Testis (tissue), 3 donors: ENCODE measurements around the gene DLGAP4. TPM values are rescaled to one million over a fixed set of nuclear protein-coding genes. Genes with fewer than 3 reads are reported as not detected.
A peak's percentile ranks its signal among the peaks of the same experiment; 100 is the strongest.

Source experiments
- DNase-seq: peaks from one replicate; pipeline ENCODE4 v3.0.0-alpha.2; 2019
- H3K27ac ChIP-seq, 2 donors: fragments of 200-600 bp; sonication (generic); one replicate each; pipeline ENCODE4 v1.5.1; 2019
- H3K27me3 ChIP-seq: fragments of 200-600 bp; sonication (generic); one replicate; pipeline ENCODE4 v1.5.1; 2019
- H3K36me3 ChIP-seq: fragments of 200-600 bp; sonication (generic); one replicate; pipeline ENCODE4 v1.5.1; 2017; ENCODE audit warnings: low read depth; ENCODE audit errors: missing control alignments
- H3K4me1 ChIP-seq: fragments of 200-600 bp; sonication (generic); one replicate; pipeline ENCODE4 v1.5.1; 2019
- H3K4me3 ChIP-seq, 2 donors: fragments of 200-600 bp; sonication (generic); one replicate each; pipeline ENCODE4 v1.5.1; 2017 to 2019
- H3K9me3 ChIP-seq: fragments of 200-600 bp; sonication (generic); one replicate; pipeline ENCODE4 v1.5.1; 2017
- POLR2A ChIP-seq: fragments of 450-650 bp; IDR thresholded peaks from one replicate; pipeline ENCODE4 v1.6.1; 2017; ENCODE audit warnings: antibody characterized with exemption, mild to moderate bottlenecking, moderate library complexity
- WGBS, 2 donors: methylation state at CpG; one replicate each; pipeline ENCODE4 v1.1.5; 2018; 5-methylcytosine and 5-hydroxymethylcytosine counted together
- intact Hi-C: fragments of 100-400 bp; cut with DNase I; formaldehyde crosslinking; loops from one replicate; pipeline ENCODE4 v1.15.1; 2023; ENCODE audit warnings: low total_unique reads
- polyA plus RNA-seq: library from polyadenylated mRNA; stranded (reverse); fragments of 350-450 nt; fragmentation: Illumina TruSeq; extraction: RNeasy Lipid Tissue Mini Kit (QIAGEN cat#74804); gene quantifications from one replicate; pipeline ENCODE4 v1.2.3, GENCODE V29; 2014; ENCODE audit warnings: low read depth, low replicate concordance; ENCODE audit not compliant: insufficient read depth
- total RNA-seq, 2 donors: library from RNA; depleted of rRNA; stranded (reverse); fragments of >200 nt; gene quantifications; one replicate each; pipeline ENCODE4 v1.2.3, GENCODE V29; 2016
- TF ChIP-seq, protein P1 (sequence below), 3 experiments: fragments of 450-650 bp in 2 of 3; fragments of 200-600 bp in 1 of 3; sonication (generic) in 1 of 3; IDR thresholded peaks; one replicate each; pipeline ENCODE4 v1.5.1; 2016 to 2019; ENCODE audit warnings: antibody characterized with exemption in 3 of 3, mild to moderate bottlenecking in 2 of 3, moderate library complexity in 1 of 3

DLGAP4 gene
- total and polyA plus RNA-seq, 3 donors from 2014 or later: 69.1 to 110 (median 110) TPM

DNA sequence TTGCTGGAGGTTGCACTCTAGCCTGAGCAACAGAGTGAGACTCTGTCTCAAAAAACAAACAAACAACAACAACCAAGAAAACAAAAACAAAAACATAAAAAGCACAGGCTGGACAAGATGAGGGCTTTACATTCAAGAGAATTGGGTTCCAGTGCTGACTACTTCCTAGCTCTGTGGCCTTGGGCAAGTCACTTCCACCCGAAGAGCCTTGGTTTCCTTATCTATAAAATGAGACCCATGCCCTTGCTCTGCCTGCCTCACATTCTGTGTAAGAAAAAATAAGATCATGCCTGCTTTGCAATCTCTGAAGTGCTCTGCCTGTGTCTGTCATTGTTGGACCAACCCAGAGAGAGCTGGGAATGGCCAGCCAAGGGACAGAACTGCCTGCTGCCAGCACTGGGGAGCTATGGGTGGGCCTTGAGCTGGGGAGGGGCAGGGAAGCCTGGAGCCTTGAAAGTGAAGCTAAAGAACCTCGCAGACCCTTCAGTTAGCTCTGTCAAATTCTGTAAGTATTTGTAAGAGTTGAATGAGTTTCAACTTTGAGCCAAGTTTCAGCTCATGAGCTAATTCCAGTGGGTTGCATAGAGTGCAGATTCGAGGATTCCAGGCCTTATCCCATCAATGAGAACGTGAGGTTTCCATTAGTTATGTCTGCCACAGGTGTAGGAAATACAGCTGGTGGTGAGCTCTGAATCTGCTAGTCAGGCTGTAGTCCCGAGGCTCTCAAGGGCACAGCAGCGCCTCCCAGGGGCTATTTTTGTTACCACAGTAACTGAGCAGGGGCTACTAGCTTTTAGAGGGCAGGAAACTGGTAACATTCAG lies 93.2 kb downstream of the DLGAP4 start:
- Histone ChIP-seq H3K27me3 (no peaks in the 10 kb centered on the region), H3K4me1 (no peaks in the 10 kb centered on the region), H3K27ac (no peak overlapping the region), H3K4me3 (no peak overlapping the region), H3K9me3 (no peaks in the 10 kb centered on the region), H3K36me3 (no peaks in the 10 kb centered on the region)
- no peak for TF ChIP-seq POLR2A
- TF ChIP-seq, protein P1, sequence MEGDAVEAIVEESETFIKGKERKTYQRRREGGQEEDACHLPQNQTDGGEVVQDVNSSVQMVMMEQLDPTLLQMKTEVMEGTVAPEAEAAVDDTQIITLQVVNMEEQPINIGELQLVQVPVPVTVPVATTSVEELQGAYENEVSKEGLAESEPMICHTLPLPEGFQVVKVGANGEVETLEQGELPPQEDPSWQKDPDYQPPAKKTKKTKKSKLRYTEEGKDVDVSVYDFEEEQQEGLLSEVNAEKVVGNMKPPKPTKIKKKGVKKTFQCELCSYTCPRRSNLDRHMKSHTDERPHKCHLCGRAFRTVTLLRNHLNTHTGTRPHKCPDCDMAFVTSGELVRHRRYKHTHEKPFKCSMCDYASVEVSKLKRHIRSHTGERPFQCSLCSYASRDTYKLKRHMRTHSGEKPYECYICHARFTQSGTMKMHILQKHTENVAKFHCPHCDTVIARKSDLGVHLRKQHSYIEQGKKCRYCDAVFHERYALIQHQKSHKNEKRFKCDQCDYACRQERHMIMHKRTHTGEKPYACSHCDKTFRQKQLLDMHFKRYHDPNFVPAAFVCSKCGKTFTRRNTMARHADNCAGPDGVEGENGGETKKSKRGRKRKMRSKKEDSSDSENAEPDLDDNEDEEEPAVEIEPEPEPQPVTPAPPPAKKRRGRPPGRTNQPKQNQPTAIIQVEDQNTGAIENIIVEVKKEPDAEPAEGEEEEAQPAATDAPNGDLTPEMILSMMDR (IDR thresholded peaks at IDR 0.05): peak in 2 of 3 experiments; percentile 23 to 50
- intact Hi-C loops: no loop called here
- peak; percentile 77 for DNase-seq
- 39 to 42% methylated on average over 6 of the region's 6 CpGs for WGBS, 2 donors

DNA sequence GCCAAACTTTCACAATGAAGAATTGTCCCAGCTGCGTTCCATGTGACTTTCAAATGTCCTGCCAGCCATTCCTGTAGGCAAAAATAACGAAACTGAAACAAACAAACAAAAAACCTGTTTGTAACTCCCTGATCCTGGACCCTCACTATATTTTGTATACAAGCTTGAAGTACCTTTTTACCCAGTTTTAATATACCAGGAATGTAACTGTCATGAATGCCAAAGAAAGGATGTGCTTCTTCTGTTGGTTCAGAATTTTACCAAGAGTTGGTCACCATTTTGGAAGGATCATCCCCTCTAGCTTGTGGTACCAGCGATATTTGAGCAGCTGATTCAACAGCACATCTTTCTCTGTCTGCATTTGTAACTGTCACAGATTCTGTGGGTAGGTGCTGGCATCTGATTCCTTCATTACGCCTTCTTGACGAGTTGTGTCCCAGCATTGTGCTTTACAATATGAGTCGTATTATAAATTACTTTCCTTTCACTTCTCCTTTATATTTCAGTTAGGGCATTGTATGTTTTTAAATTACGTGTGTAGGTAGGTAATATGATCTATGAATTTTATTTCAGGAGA lies 93.9 kb downstream of the DLGAP4 start:
- H3K4me3 ChIP-seq: no peak overlapping the region
- H3K27ac ChIP-seq: no peak overlapping the region
- H3K36me3 ChIP-seq: no peaks in the 10 kb centered on the region
- H3K4me1 ChIP-seq: no peaks in the 10 kb centered on the region
- TF ChIP-seq, protein P1 (IDR thresholded peaks at IDR 0.05): no peak
- no peak for TF ChIP-seq POLR2A
- H3K9me3 ChIP-seq: no peaks in the 10 kb centered on the region
- H3K27me3 ChIP-seq: no peaks in the 10 kb centered on the region
- intact Hi-C loops: no loop called here
- DNase-seq: no peak
- 70 to 72% methylated on average over 7 of the region's 7 CpGs for WGBS, 2 donors

DNA sequence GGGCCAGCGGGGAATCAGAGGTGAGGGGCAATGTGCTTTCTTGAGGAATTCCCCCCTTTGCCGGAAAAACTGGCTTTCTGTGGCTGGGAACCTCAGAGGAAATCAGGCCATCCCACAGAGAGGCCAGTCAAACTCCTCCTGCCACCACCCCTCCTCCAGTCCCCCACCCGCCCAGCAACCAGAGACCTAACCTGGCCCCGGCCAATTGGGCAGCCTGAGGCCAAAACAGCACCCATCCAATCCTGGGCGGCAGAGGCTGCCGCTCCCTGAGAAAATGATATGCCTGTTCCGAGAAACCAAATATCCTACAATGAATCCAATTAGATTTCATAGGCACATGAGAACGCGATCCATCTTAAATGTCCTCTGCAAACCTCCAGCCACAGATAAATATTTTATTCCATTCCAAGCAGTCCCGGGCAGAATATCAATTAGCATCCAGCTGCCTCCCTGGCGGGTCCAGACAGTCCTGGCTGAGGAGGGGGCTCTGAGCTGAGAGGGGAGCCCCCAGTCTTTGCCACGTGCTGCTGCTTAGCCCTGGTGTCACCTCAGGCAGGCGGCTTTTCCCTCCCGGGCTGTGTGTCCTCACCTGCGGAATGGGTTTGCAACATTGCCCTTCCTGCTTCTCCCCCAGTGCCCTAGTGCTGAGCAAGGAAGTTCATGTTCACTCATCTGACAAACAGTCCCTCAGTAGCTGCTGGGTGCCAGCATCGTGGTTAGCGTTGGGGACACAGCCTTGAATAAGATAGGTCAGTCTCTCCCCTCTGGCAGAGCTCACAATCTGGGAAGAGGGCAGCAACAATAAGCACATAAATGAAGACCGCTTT lies 95.0 kb downstream of the DLGAP4 start:
- WGBS, 2 donors: 49 to 67% methylated on average over 17 to 18 of the region's 18 CpGs
- Histone ChIP-seq H3K27ac (no peak overlapping the region), H3K4me3 (no peak overlapping the region), H3K36me3 (no peaks in the 10 kb centered on the region), H3K4me1 (no peaks in the 10 kb centered on the region), H3K27me3 (no peaks in the 10 kb centered on the region), H3K9me3 (no peaks in the 10 kb centered on the region)
- TF ChIP-seq, protein P1 (IDR thresholded peaks at IDR 0.05): no peak
- no peak for TF ChIP-seq POLR2A
- intact Hi-C loops: no loop called here
- no peak for DNase-seq

GRCh38 chr20:36402708-36403107 lies 96.6 kb downstream of the DLGAP4 start:
- no peaks in the 10 kb centered on the region for H3K27me3 ChIP-seq
- no peak overlapping the region for H3K27ac ChIP-seq
- intact Hi-C loops: no loop called here
- DNase-seq: no peak
- H3K9me3 ChIP-seq: no peaks in the 10 kb centered on the region
- TF ChIP-seq POLR2A: no peak
- TF ChIP-seq, protein P1 (IDR thresholded peaks at IDR 0.05): no peak
- WGBS, 2 donors: 97 to 100% methylated on average over 1 of the region's 1 CpG
- no peaks in the 10 kb centered on the region for H3K36me3 ChIP-seq
- no peak overlapping the region for H3K4me3 ChIP-seq
- no peaks in the 10 kb centered on the region for H3K4me1 ChIP-seq
